ENCODE results near the gene ARSK. TPM values are rescaled to one million over a fixed set of nuclear protein-coding genes. Genes with fewer than 3 reads are reported as not detected.

ARSK gene
- total RNA-seq, 1 experiment from 2014 or later: 8.5 TPM

DNA sequence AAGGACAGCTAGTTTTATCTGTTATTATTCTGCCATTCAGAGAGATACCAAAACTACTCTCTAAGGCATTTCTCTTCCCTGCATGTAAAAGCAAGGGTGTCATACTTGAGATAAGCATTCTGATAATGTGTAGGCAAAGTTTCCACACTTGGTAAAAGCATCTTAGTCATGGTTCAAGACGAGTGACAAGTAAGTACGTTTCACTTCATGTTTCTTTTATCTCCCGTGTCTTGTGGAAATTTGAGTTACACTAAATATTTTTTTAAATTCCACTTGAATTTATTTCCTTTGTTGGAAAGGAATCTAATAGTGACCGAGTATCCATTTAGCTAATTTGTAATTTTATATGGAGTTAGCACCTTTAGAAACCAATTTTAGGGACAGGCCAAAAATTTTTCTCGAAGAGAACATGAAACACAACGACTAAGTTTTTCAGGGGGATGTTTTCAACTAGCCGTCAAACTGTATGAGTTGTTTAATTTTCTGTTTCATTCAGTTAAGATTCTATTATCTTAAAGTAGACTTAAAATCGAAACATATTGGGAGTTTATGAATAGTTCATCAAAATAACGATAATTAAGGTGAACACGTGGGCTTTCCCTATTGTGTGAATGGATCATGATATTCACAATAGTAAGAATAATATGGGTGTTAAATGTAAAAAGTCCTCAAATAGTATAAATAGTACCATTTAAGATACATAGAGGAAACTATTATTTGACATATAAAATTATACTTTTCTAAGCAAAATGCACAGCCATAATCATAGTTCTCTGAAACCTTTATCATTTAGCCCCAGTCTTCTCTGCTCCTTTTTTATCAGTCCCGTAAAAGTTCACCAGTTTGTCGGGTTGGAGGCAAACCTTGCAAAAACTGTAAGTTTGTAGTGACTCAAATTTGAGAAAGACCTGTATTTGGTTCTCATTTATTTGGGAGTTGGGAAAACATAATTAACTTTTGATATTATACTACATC, 93.3 kb downstream of the ARSK start:
- H3K9me3 ChIP-seq (ENCODE audit: control insufficient read depth, low read depth, low read length): no peaks in the 10 kb centered on the region
- no peak overlapping the region for H3K27ac ChIP-seq (ENCODE audit: insufficient read length, low read depth, low read length)
- no peak overlapping the region for H3K56ac ChIP-seq (ENCODE audit: insufficient read length, low read depth, low read length)
- H3K4me1 ChIP-seq (ENCODE audit: insufficient read depth, low read length): no peaks in the 10 kb centered on the region; the same call in 1 of the 2 replicates
- H3K9me3 Mint-ChIP-seq: no peaks in the 10 kb centered on the region
- no peak overlapping the region for H3K4me3 Mint-ChIP-seq
- H3K36me3 Mint-ChIP-seq (ENCODE audit: insufficient read depth in 1 of 3, low read depth in 3 of 3): no peaks in the 10 kb centered on the region
- H3T11ph ChIP-seq (ENCODE audit: low read length): no peak overlapping the region
- no peak overlapping the region for H3K4ac ChIP-seq (ENCODE audit: low read depth, low read length)
- no peak overlapping the region for H4K91ac ChIP-seq (ENCODE audit: insufficient read length, low read depth, low read length)
- H3K9ac ChIP-seq (ENCODE audit: extremely low read depth, insufficient read length, low read length): no peak overlapping the region
- no peak overlapping the region for H4K8ac ChIP-seq (replicated peaks; ENCODE audit: insufficient read length, low read depth, low read length)
- WGBS (ENCODE audit: extremely low coverage, insufficient read length, low lambda C conversion rate): no CpG with 5 or more reads among the region's 12 CpGs
- no peak overlapping the region for H2BK15ac ChIP-seq (ENCODE audit: low read depth, low read length)
- H3K4me1 Mint-ChIP-seq: peaks cover 0 to 4% of the 10 kb centered on the region in 2 experiments; a peak in 1 of 4 replicates
- peaks cover 4% of the 10 kb centered on the region for H3K23me2 ChIP-seq (ENCODE audit: insufficient read length, low read depth, low read length, poor library complexity, severe bottlenecking)
- H4K20me1 ChIP-seq (ENCODE audit: control insufficient read depth, insufficient read depth, insufficient read length): no peaks in the 10 kb centered on the region
- H4K5ac ChIP-seq (ENCODE audit: insufficient read length, low read depth, low read length): no peak overlapping the region
- H2AFZ ChIP-seq (ENCODE audit: low read length): no peak overlapping the region
- no peak overlapping the region for H3K18ac ChIP-seq (ENCODE audit: insufficient read length, low read depth, low read length)
- H2BK12ac ChIP-seq (ENCODE audit: insufficient read length, low read depth, low read length): no peak overlapping the region
- H3K27me3 ChIP-seq (ENCODE audit: insufficient read depth, low read length): no peaks in the 10 kb centered on the region
- H3K79me1 ChIP-seq (ENCODE audit: insufficient read depth, low read depth, low read length, poor library complexity, severe bottlenecking): no peaks in the 10 kb centered on the region
- no peak overlapping the region for H2BK120ac ChIP-seq (ENCODE audit: low read depth, low read length, poor library complexity, severe bottlenecking)
- no peak for DNase-seq
- no peak overlapping the region for H3K4me2 ChIP-seq (ENCODE audit: insufficient read depth, insufficient read length, low read length)
- no peak for TF ChIP-seq CTCF (conservative IDR thresholded peaks at IDR 0.05)
- H3K23ac ChIP-seq (ENCODE audit: insufficient read length, low read depth, low read length): no peak overlapping the region
- no peak overlapping the region for H2BK20ac ChIP-seq (ENCODE audit: low read depth, low read length, poor library complexity, severe bottlenecking)
- no peaks in the 10 kb centered on the region; the same call in 1 of the 2 replicates for H3K27me3 Mint-ChIP-seq (ENCODE audit: low read depth)
- no peak overlapping the region for H2AK5ac ChIP-seq (ENCODE audit: insufficient read length, low read length)
- H2BK5ac ChIP-seq (ENCODE audit: insufficient read length, low read length): no peak overlapping the region
- H3K14ac ChIP-seq (ENCODE audit: insufficient read depth, low read length): no peak overlapping the region
- H3K27ac Mint-ChIP-seq: no peak overlapping the region
- H3K79me2 ChIP-seq (ENCODE audit: insufficient read depth, low read length): no peaks in the 10 kb centered on the region

Measured in H9 (cell line).